ENCODE data around the gene IKZF2.

The IKZF2 gene

GRCh38 chr2:213166109-213166508 lies 14.7 kb upstream of the IKZF2 start:
- TF ChIP-seq, protein P1, sequence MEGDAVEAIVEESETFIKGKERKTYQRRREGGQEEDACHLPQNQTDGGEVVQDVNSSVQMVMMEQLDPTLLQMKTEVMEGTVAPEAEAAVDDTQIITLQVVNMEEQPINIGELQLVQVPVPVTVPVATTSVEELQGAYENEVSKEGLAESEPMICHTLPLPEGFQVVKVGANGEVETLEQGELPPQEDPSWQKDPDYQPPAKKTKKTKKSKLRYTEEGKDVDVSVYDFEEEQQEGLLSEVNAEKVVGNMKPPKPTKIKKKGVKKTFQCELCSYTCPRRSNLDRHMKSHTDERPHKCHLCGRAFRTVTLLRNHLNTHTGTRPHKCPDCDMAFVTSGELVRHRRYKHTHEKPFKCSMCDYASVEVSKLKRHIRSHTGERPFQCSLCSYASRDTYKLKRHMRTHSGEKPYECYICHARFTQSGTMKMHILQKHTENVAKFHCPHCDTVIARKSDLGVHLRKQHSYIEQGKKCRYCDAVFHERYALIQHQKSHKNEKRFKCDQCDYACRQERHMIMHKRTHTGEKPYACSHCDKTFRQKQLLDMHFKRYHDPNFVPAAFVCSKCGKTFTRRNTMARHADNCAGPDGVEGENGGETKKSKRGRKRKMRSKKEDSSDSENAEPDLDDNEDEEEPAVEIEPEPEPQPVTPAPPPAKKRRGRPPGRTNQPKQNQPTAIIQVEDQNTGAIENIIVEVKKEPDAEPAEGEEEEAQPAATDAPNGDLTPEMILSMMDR (conservative IDR thresholded peaks at IDR 0.05): no peak
- no peak overlapping the region for H3K27ac ChIP-seq

DNA sequence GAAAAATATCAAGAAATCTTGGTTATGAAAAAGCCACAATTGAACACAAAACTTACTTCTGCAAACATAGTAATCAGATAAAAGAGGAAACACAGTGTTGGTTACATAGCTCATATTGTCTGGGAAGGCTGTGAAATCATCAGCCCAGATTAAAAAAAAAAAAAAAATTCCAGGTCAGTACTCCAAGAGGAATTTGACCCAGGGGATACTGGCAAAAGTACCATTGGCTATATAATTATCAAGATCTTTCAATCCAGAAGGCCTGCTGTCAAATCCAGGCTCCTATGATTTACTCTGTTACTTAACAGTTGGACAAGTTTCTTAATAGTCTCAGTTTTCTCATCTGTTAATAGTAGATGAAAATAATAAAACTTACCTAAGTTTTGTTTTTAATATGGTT lies 12.9 kb upstream of the IKZF2 start:
- TF ChIP-seq, protein P1 (conservative IDR thresholded peaks at IDR 0.05): no peak
- no peak overlapping the region for H3K27ac ChIP-seq

GRCh38 chr2:213162516-213163118 lies 11.2 kb upstream of the IKZF2 start:
- no peak overlapping the region for H3K27ac ChIP-seq
- TF ChIP-seq, protein P1 (conservative IDR thresholded peaks at IDR 0.05): no peak

GRCh38 chr2:213161759-213162515 lies 10.5 kb upstream of the IKZF2 start:
- H3K27ac ChIP-seq: no peak overlapping the region
- TF ChIP-seq, protein P1 (conservative IDR thresholded peaks at IDR 0.05): no peak

DNA sequence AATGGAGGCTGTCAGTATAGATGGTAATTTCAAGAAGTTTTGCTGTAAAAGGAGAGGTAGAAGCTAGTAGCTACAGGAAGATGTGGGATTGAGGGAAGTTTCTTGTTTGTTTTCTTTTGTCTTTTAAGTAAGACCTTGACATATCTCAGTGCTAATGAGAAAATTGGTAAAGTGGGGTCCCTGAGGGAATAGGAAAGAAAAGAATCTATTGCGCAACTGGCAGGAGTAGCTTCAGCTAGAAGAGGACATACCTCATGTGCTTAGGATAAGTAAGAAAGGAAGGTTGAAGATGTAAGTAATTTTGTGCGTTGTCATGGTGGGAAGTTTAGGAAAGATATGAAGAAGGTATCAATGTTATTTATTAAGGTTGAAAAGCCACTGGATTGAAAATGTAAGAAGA lies 8.4 kb upstream of the IKZF2 start:
- TF ChIP-seq, protein P1 (conservative IDR thresholded peaks at IDR 0.05): no peak
- no peak overlapping the region for H3K27ac ChIP-seq

GRCh38 chr2:213157242-213157641 lies 5.8 kb upstream of the IKZF2 start:
- TF ChIP-seq, protein P1 (conservative IDR thresholded peaks at IDR 0.05): no peak

DNA sequence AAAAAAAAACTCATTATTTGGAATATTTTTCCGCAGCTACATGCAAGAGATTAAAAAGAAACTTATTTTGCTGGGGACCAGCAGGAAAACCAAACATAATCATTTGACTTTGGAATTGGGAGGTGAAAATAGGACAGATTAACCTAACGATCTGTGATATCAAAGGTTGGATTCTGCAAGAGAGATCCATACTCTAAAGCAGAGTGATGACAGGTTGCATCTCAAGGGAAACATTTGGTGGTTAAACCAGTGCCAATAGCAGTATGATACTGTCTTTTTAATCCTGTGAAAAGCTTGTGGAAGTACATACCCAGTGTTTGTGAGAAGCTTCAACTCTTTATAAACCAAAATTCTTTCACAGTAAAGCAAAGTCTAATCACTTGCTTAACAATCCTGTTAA lies 5.3 kb upstream of the IKZF2 start:
- TF ChIP-seq, protein P1 (conservative IDR thresholded peaks at IDR 0.05): no peak
- H3K27ac ChIP-seq: no peak overlapping the region

More at GRCh38 chr2:213157242-213157641, 5.8 kb upstream of the IKZF2 start:
- no peak overlapping the region for H3K27ac ChIP-seq
